ENCODE data around the gene KCTD15.

KCTD15 gene

DNA sequence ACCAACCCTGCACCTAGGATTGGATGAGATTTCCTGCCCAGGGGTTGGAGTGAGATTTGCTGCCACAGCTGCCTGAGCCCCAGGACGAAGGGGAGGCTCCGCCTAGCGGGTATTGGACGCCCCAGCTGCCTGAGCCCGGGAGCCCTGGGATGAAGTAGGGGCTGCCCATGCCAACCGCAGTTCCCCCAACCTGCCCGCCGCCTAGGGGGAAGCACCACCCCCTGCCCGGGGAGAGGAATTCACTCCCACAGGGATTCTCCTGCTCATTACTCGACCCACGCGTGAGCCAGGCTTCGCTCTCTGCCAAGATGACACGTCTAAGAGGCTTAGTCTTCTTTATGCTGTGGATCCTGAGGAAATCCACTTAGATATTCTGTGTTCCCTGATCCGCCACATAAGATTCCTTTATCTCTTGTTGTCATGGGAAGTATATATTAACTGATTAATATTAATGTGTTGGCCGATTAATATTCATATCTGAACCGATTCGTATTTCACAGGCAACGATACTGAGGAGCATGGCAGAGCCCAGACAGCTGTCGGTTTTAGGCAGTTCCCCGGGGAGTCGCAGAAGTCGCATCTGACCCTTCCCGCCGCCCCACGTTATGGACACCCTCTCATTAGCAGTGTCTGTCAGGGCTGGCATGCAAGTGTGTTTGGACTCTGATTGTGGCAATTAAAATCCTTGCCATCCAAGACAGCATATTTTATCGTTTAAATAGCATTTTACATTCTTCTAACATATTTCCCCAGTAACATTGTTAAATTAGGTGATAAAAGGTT is 44.5 kb upstream of the KCTD15 start:
- Histone ChIP-seq H3K9me3 (ENCODE audit: low read depth, low read length) (no peaks in the 10 kb centered on the region), H3K9ac (ENCODE audit: insufficient read length) (no peak overlapping the region), H3K36me3 (ENCODE audit: insufficient read depth, low read length) (no peaks in the 10 kb centered on the region), H3K4me3 (no peak overlapping the region), H3K27ac (no peak overlapping the region)
- TF ChIP-seq EZH2 (IDR thresholded peaks at IDR 0.05) = peak; percentile 41
- no peak for TF ChIP-seq FOXP2 (optimal IDR thresholded peaks at IDR 0.05; ENCODE audit: control extremely low read depth, extremely low read length, insufficient read depth)
- no peak for TF ChIP-seq POLR2AphosphoS5 (IDR thresholded peaks at IDR 0.05; ENCODE audit: borderline replicate concordance, low read depth, low read length)
- DNase-seq (ENCODE audit: low read depth, low spot score) = no peak

GRCh38 chr19:33752945-33753344 is 43.7 kb upstream of the KCTD15 start:
- Histone ChIP-seq H3K4me3 (no peak overlapping the region), H3K9ac (ENCODE audit: insufficient read length) (no peak overlapping the region), H3K36me3 (ENCODE audit: insufficient read depth, low read length) (no peaks in the 10 kb centered on the region), H3K27ac (no peak overlapping the region), H3K9me3 (ENCODE audit: low read depth, low read length) (no peaks in the 10 kb centered on the region)
- DNase-seq (ENCODE audit: low read depth, low spot score) = no peak
- TF ChIP-seq POLR2AphosphoS5 (IDR thresholded peaks at IDR 0.05; ENCODE audit: borderline replicate concordance, low read depth, low read length) (no peak), EZH2 (IDR thresholded peaks at IDR 0.05) (no peak), FOXP2 (optimal IDR thresholded peaks at IDR 0.05; ENCODE audit: control extremely low read depth, extremely low read length, insufficient read depth) (no peak)

GRCh38 chr19:33754361-33754760 is 42.3 kb upstream of the KCTD15 start:
- H3K4me3 ChIP-seq = no peak overlapping the region
- DNase-seq (ENCODE audit: low read depth, low spot score) = no peak
- H3K27ac ChIP-seq = no peak overlapping the region
- H3K9me3 ChIP-seq (ENCODE audit: low read depth, low read length) = no peaks in the 10 kb centered on the region
- no peak overlapping the region for H3K9ac ChIP-seq (ENCODE audit: insufficient read length)
- H3K36me3 ChIP-seq (ENCODE audit: insufficient read depth, low read length) = no peaks in the 10 kb centered on the region
- TF ChIP-seq FOXP2 (optimal IDR thresholded peaks at IDR 0.05; ENCODE audit: control extremely low read depth, extremely low read length, insufficient read depth) (no peak), EZH2 (IDR thresholded peaks at IDR 0.05) (no peak), POLR2AphosphoS5 (IDR thresholded peaks at IDR 0.05; ENCODE audit: borderline replicate concordance, low read depth, low read length) (no peak)

GRCh38 chr19:33755099-33756035 is 41.3 kb upstream of the KCTD15 start:
- Histone ChIP-seq H3K4me3 (no peak overlapping the region), H3K36me3 (ENCODE audit: insufficient read depth, low read length) (no peaks in the 10 kb centered on the region), H3K9me3 (ENCODE audit: low read depth, low read length) (no peaks in the 10 kb centered on the region), H3K27ac (no peak overlapping the region), H3K9ac (ENCODE audit: insufficient read length) (no peak overlapping the region)
- TF ChIP-seq EZH2 (IDR thresholded peaks at IDR 0.05) = no peak
- no peak for TF ChIP-seq FOXP2 (optimal IDR thresholded peaks at IDR 0.05; ENCODE audit: control extremely low read depth, extremely low read length, insufficient read depth)
- TF ChIP-seq POLR2AphosphoS5 (IDR thresholded peaks at IDR 0.05; ENCODE audit: borderline replicate concordance, low read depth, low read length) = no peak
- DNase-seq (ENCODE audit: low read depth, low spot score) = no peak

GRCh38 chr19:33756177-33756576 is 40.5 kb upstream of the KCTD15 start:
- Histone ChIP-seq H3K4me3 (no peak overlapping the region), H3K9me3 (ENCODE audit: low read depth, low read length) (no peaks in the 10 kb centered on the region), H3K27ac (no peak overlapping the region), H3K36me3 (ENCODE audit: insufficient read depth, low read length) (no peaks in the 10 kb centered on the region), H3K9ac (ENCODE audit: insufficient read length) (no peak overlapping the region)
- no peak for TF ChIP-seq FOXP2 (optimal IDR thresholded peaks at IDR 0.05; ENCODE audit: control extremely low read depth, extremely low read length, insufficient read depth)
- no peak for TF ChIP-seq EZH2 (IDR thresholded peaks at IDR 0.05)
- no peak for TF ChIP-seq POLR2AphosphoS5 (IDR thresholded peaks at IDR 0.05; ENCODE audit: borderline replicate concordance, low read depth, low read length)
- no peak for DNase-seq (ENCODE audit: low read depth, low spot score)

- no peak for DNase-seq (ENCODE audit: low read depth, low spot score)
- TF ChIP-seq FOXP2 (optimal IDR thresholded peaks at IDR 0.05; ENCODE audit: control extremely low read depth, extremely low read length, insufficient read depth) = no peak
- no peak for TF ChIP-seq POLR2AphosphoS5 (IDR thresholded peaks at IDR 0.05; ENCODE audit: borderline replicate concordance, low read depth, low read length)
- H3K9ac ChIP-seq (ENCODE audit: insufficient read length) = no peak overlapping the region
- H3K36me3 ChIP-seq (ENCODE audit: insufficient read depth, low read length) = no peaks in the 10 kb centered on the region
- no peak overlapping the region for H3K27ac ChIP-seq
- no peaks in the 10 kb centered on the region for H3K9me3 ChIP-seq (ENCODE audit: low read depth, low read length)
- H3K4me3 ChIP-seq = no peak overlapping the region
Measured at GRCh38 chr19:33758541-33759013, 38.1 kb upstream of the KCTD15 start.

DNA sequence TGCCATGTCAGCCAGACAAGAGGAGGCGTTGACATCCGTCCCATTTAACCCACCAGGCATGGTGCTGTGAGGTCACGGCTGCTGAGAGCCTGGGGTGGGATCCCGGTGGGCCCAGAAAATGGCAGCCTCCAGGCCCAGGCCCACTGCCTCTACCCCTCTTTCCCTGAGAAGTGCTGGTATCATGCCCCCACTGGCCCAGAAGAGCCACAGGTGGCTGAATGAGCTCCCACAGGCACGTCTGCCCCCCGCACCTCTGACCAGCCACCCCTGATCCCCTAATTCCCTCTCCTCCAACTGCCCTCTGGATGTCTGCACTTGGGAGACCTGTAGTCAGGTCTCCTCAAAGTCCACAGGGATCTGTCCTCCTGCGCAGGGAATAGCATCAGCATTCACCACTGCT is 37.3 kb upstream of the KCTD15 start:
- TF ChIP-seq POLR2AphosphoS5 (IDR thresholded peaks at IDR 0.05; ENCODE audit: borderline replicate concordance, low read depth, low read length) = no peak
- TF ChIP-seq FOXP2 (optimal IDR thresholded peaks at IDR 0.05; ENCODE audit: control extremely low read depth, extremely low read length, insufficient read depth) = no peak
- TF ChIP-seq EZH2 (IDR thresholded peaks at IDR 0.05) = no peak
- Histone ChIP-seq H3K36me3 (ENCODE audit: insufficient read depth, low read length) (no peaks in the 10 kb centered on the region), H3K9ac (ENCODE audit: insufficient read length) (no peak overlapping the region), H3K27ac (no peak overlapping the region), H3K9me3 (ENCODE audit: low read depth, low read length) (no peaks in the 10 kb centered on the region), H3K4me3 (no peak overlapping the region)
- no peak for DNase-seq (ENCODE audit: low read depth, low spot score)
